K562 (cell line): ENCODE results near the gene ORAI1. TPM values are rescaled to one million over a fixed set of nuclear protein-coding genes. Genes with fewer than 3 reads are reported as not detected.

Experiments used
- BRD4 ChIP-seq: fragments of 200-600 bp; sonication (generic); IDR thresholded peaks from 2 replicates; pipeline ENCODE4 v1.6.1; 2017; ENCODE audit warnings: inconsistent platforms
- CSDE1 ChIP-seq, 2 experiments: fragments of 450-650 bp; IDR thresholded peaks; 2 replicates each; pipeline ENCODE4 v1.6.1; 2016; ENCODE audit warnings: mild to moderate bottlenecking in 1 of 2
- FIP1L1 ChIP-seq: fragments of 200-400 bp; formaldehyde crosslinking; IDR thresholded peaks from 2 replicates; pipeline ENCODE4 v1.6.1; 2018; ENCODE audit warnings: mild to moderate bottlenecking, low read depth, low read length; ENCODE audit not compliant: poor library complexity, severe bottlenecking
- FOXA1 ChIP-seq: fragments of 450-650 bp; IDR thresholded peaks from 2 replicates; pipeline ENCODE4 v1.6.1; 2016; ENCODE audit warnings: mild to moderate bottlenecking, borderline replicate concordance
- JUN ChIP-seq, 2 experiments: sonication (generic) in 1 of 2; formaldehyde crosslinking in 1 of 2; IDR thresholded peaks; 2 replicates each; pipeline versions ENCODE4 v1.6.1 to v1.8.0; 2012 to 2022; ENCODE audit warnings: borderline replicate concordance in 2 of 2, mild to moderate bottlenecking in 2 of 2, improper control_type of control experiment in 1 of 2, low read depth in 1 of 2, low read length in 1 of 2, missing genetic modification reagents in 1 of 2
- MEF2D ChIP-seq: conservative IDR thresholded peaks from 2 replicates; pipeline ENCODE4 v1.6.1; 2016; ENCODE audit warnings: low read depth, missing genetic modification characterization, missing compliant biosample characterization
- OTX1 ChIP-seq: fragments of 450-650 bp; formaldehyde crosslinking; IDR thresholded peaks from 2 replicates; pipeline ENCODE4 v1.4.0; 2022; ENCODE audit warnings: mild to moderate bottlenecking
- POLR2B ChIP-seq: fragments of 450-650 bp; IDR thresholded peaks from 2 replicates; pipeline ENCODE4 v1.6.1; 2018; ENCODE audit warnings: low read depth; ENCODE audit not compliant: partially characterized antibody
- POLR2G ChIP-seq: fragments of 200-400 bp; formaldehyde crosslinking; IDR thresholded peaks from 2 replicates; pipeline ENCODE4 v1.6.1; 2017; ENCODE audit warnings: low read depth, mild to moderate bottlenecking, antibody characterized with exemption, low read length, moderate library complexity
- TEAD4 ChIP-seq, 2 experiments: sonication (generic) in 1 of 2; formaldehyde crosslinking in 1 of 2; IDR thresholded peaks; 2 replicates each; pipeline versions ENCODE4 v1.6.1 to v1.8.0; 2012 to 2022; ENCODE audit warnings: borderline replicate concordance in 1 of 2, inconsistent platforms in 1 of 2, low read length in 1 of 2, mild to moderate bottlenecking in 1 of 2, missing genetic modification reagents in 1 of 2
- ZBTB1 ChIP-seq: sonication (generic); formaldehyde crosslinking; IDR thresholded peaks from 2 replicates; pipeline ENCODE4 v1.8.1; 2023; ENCODE audit warnings: missing genetic modification reagents, low read depth, mild to moderate bottlenecking, borderline replicate concordance
- ZHX1 ChIP-seq: fragments of 150-350 bp; conservative IDR thresholded peaks from 2 replicates; pipeline ENCODE4 v1.6.1; 2014; ENCODE audit warnings: low read length
- ZNF764 ChIP-seq: fragments of 250-450 bp; sonication (Bioruptor Pico); IDR thresholded peaks from 2 replicates; pipeline ENCODE4 v1.4.0; 2020; ENCODE audit warnings: low read depth, mild to moderate bottlenecking, moderate library complexity
- polyA plus RNA-seq, 8 experiments: library from polyadenylated mRNA; depleted of rRNA in 4 of 8; stranded (reverse) in 5 of 8; unstranded in 3 of 8; fragments of >200 nt; fragmentation: Nextera tagmentation in 2 of 8; fragmentation: Illumina TruSeq in 1 of 8; extraction: Ambion mirVana in 2 of 8; extraction: Trizol in 1 of 8; gene quantifications; 2 replicates each; pipeline versions ENCODE4 v1.2.1 to v1.2.3, GENCODE V29; 2011 to 2014; ENCODE audit warnings: inconsistent platforms in 1 of 8, missing spikeins in 1 of 8
- total RNA-seq, 7 experiments: library from RNA; depleted of rRNA in 6 of 7; stranded (reverse); fragments of >200 nt in 6 of 7; fragmentation: Illumina TruSeq in 2 of 7; extraction: Trizol in 2 of 7; gene quantifications; 2 replicates each; pipeline versions ENCODE4 v1.2.1 to v1.2.3, GENCODE V29; 2011 to 2021; ENCODE audit warnings: low replicate concordance in 1 of 7
- TF ChIP-seq, protein P1 (sequence below): sonication (generic); formaldehyde crosslinking; IDR thresholded peaks from 2 replicates; pipeline ENCODE4 v1.8.1; 2022; ENCODE audit warnings: missing genetic modification reagents
- TF ChIP-seq, protein P2 (sequence below): fragments of 450-650 bp; IDR thresholded peaks from 2 replicates; pipeline ENCODE4 v1.6.1; 2016; ENCODE audit warnings: borderline replicate concordance
- TF ChIP-seq, protein P3 (sequence below): sonication (generic); formaldehyde crosslinking; IDR thresholded peaks from 2 replicates; pipeline ENCODE4 v1.8.1; 2023; ENCODE audit warnings: mild to moderate bottlenecking, missing genetic modification reagents, moderate library complexity

ORAI1 gene
- total and polyA plus RNA-seq, 9 of the 15 experiments (the other 6 are each of a cell fraction or from before 2014, with no cell fraction given) = 2.6 to 23.8 (median 9.3) TPM

- no peak for TF ChIP-seq JUN (IDR thresholded peaks at IDR 0.05; ENCODE audit: borderline replicate concordance, low read depth, low read length)
- TF ChIP-seq JUN (CRISPR knock-in tag; IDR thresholded peaks at IDR 0.05; ENCODE audit: borderline replicate concordance) = no peak
- TF ChIP-seq, protein P1, sequence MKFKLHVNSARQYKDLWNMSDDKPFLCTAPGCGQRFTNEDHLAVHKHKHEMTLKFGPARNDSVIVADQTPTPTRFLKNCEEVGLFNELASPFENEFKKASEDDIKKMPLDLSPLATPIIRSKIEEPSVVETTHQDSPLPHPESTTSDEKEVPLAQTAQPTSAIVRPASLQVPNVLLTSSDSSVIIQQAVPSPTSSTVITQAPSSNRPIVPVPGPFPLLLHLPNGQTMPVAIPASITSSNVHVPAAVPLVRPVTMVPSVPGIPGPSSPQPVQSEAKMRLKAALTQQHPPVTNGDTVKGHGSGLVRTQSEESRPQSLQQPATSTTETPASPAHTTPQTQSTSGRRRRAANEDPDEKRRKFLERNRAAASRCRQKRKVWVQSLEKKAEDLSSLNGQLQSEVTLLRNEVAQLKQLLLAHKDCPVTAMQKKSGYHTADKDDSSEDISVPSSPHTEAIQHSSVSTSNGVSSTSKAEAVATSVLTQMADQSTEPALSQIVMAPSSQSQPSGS (CRISPR knock-in tag) = no peak
- TF ChIP-seq POLR2G = no peak
- no peak for TF ChIP-seq OTX1 (CRISPR knock-in tag)
- TF ChIP-seq, protein P2, sequence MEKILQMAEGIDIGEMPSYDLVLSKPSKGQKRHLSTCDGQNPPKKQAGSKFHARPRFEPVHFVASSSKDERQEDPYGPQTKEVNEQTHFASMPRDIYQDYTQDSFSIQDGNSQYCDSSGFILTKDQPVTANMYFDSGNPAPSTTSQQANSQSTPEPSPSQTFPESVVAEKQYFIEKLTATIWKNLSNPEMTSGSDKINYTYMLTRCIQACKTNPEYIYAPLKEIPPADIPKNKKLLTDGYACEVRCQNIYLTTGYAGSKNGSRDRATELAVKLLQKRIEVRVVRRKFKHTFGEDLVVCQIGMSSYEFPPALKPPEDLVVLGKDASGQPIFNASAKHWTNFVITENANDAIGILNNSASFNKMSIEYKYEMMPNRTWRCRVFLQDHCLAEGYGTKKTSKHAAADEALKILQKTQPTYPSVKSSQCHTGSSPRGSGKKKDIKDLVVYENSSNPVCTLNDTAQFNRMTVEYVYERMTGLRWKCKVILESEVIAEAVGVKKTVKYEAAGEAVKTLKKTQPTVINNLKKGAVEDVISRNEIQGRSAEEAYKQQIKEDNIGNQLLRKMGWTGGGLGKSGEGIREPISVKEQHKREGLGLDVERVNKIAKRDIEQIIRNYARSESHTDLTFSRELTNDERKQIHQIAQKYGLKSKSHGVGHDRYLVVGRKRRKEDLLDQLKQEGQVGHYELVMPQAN = peak; percentile 19; the same call in 1 of the 2 replicates
- TF ChIP-seq, protein P3, sequence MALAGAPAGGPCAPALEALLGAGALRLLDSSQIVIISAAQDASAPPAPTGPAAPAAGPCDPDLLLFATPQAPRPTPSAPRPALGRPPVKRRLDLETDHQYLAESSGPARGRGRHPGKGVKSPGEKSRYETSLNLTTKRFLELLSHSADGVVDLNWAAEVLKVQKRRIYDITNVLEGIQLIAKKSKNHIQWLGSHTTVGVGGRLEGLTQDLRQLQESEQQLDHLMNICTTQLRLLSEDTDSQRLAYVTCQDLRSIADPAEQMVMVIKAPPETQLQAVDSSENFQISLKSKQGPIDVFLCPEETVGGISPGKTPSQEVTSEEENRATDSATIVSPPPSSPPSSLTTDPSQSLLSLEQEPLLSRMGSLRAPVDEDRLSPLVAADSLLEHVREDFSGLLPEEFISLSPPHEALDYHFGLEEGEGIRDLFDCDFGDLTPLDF (CRISPR knock-in tag) = no peak
- no peak for TF ChIP-seq POLR2B
- no peak for TF ChIP-seq BRD4
- no peak for TF ChIP-seq TEAD4 (IDR thresholded peaks at IDR 0.05; ENCODE audit: low read length)
- TF ChIP-seq TEAD4 (CRISPR knock-in tag; IDR thresholded peaks at IDR 0.05; ENCODE audit: borderline replicate concordance) = no peak
- no peak for TF ChIP-seq FOXA1
- TF ChIP-seq ZBTB1 = no peak
- no peak for TF ChIP-seq FIP1L1
- peak; percentile 56 for TF ChIP-seq MEF2D
- TF ChIP-seq CSDE1 (IDR thresholded peaks at IDR 0.05) = no peak
- no peak for TF ChIP-seq ZNF764 (CRISPR knock-in tag)
- no peak for TF ChIP-seq ZHX1
Measured at GRCh38 chr12:121632069-121632970, 6.0 kb downstream of the ORAI1 start (continued).
